H9 (cell line): ENCODE data around the gene ZFAND3. TPM values are rescaled to one million over a fixed set of nuclear protein-coding genes. Genes with fewer than 3 reads are reported as not detected.
A peak's percentile ranks its signal among the peaks of the same experiment; 100 is the strongest.

Experiments used
- DNase-seq: peaks from one replicate; pipeline ENCODE4 v3.0.0-alpha.2; 2017
- H2AFZ ChIP-seq: one replicate; pipeline ENCODE4 v1.6.1; 2013; ENCODE audit warnings: mild to moderate bottlenecking, low read length, control low read depth, moderate library complexity
- H2AK5ac ChIP-seq: 2 replicates; pipeline ENCODE4 v1.6.1; 2013; ENCODE audit warnings: low read length, control low read depth, mixed read lengths; ENCODE audit not compliant: insufficient read length
- H2BK120ac ChIP-seq: one replicate; pipeline ENCODE4 v1.6.1; 2013; ENCODE audit warnings: low read depth, mild to moderate bottlenecking, low read length, control low read depth, inconsistent platforms; ENCODE audit not compliant: poor library complexity, severe bottlenecking
- H2BK12ac ChIP-seq: 2 replicates; pipeline ENCODE4 v1.6.1; 2013; ENCODE audit warnings: low read length, control low read depth, mixed read lengths, low read depth; ENCODE audit not compliant: insufficient read length
- H2BK15ac ChIP-seq: 2 replicates; pipeline ENCODE4 v1.6.1; 2013; ENCODE audit warnings: low read depth, low read length, control low read depth
- H2BK20ac ChIP-seq: one replicate; pipeline ENCODE4 v1.6.1; 2013; ENCODE audit warnings: low read depth, mild to moderate bottlenecking, low read length, control low read depth, inconsistent platforms; ENCODE audit not compliant: poor library complexity, severe bottlenecking
- H2BK5ac ChIP-seq: 2 replicates; pipeline ENCODE4 v1.6.1; 2013; ENCODE audit warnings: low read length, control low read depth, mixed read lengths; ENCODE audit not compliant: insufficient read length
- H3K14ac ChIP-seq: 2 replicates; pipeline ENCODE4 v1.6.1; 2013; ENCODE audit warnings: low read length, control low read depth; ENCODE audit not compliant: insufficient read depth
- H3K18ac ChIP-seq: 2 replicates; pipeline ENCODE4 v1.6.1; 2013; ENCODE audit warnings: low read depth, mild to moderate bottlenecking, mixed read lengths, low read length, control low read depth; ENCODE audit not compliant: insufficient read length
- H3K23ac ChIP-seq: 2 replicates; pipeline ENCODE4 v1.6.1; 2013; ENCODE audit warnings: low read length, control low read depth, mixed read lengths, low read depth; ENCODE audit not compliant: insufficient read length
- H3K23me2 ChIP-seq: 2 replicates; pipeline ENCODE4 v1.6.1; 2013; ENCODE audit warnings: low read depth, mild to moderate bottlenecking, mixed read lengths, low read length, control low read depth; ENCODE audit not compliant: insufficient read length, poor library complexity, severe bottlenecking
- H3K27ac ChIP-seq: 2 replicates; pipeline ENCODE4 v1.5.1; 2013; ENCODE audit warnings: low read length, control low read depth, mixed read lengths, low read depth; ENCODE audit not compliant: insufficient read length
- H3K27me3 ChIP-seq: 2 replicates; pipeline ENCODE4 v1.6.1; 2013; ENCODE audit warnings: low read length, control low read depth, inconsistent platforms; ENCODE audit not compliant: insufficient read depth
- H3K4ac ChIP-seq: 2 replicates; pipeline ENCODE4 v1.6.1; 2013; ENCODE audit warnings: low read depth, mild to moderate bottlenecking, control low read depth, inconsistent platforms, low read length, moderate library complexity
- H3K4me1 ChIP-seq: 2 replicates; pipeline ENCODE4 v1.6.1; 2013; ENCODE audit warnings: low read length, control low read depth, inconsistent platforms; ENCODE audit not compliant: insufficient read depth
- H3K4me2 ChIP-seq: 2 replicates; pipeline ENCODE4 v1.6.1; 2013; ENCODE audit warnings: low read length, control low read depth, mixed read lengths; ENCODE audit not compliant: insufficient read length, insufficient read depth
- H3K56ac ChIP-seq: 2 replicates; pipeline ENCODE4 v1.6.1; 2013; ENCODE audit warnings: low read depth, mild to moderate bottlenecking, mixed read lengths, low read length, control low read depth; ENCODE audit not compliant: insufficient read length
- H3K79me1 ChIP-seq: 2 replicates; pipeline ENCODE4 v1.6.1; 2013; ENCODE audit warnings: low read depth, mild to moderate bottlenecking, moderate library complexity, low read length, control low read depth, inconsistent platforms; ENCODE audit not compliant: insufficient read depth, poor library complexity, severe bottlenecking
- H3K79me2 ChIP-seq: 2 replicates; pipeline ENCODE4 v1.6.1; 2013; ENCODE audit warnings: low read length, control low read depth, inconsistent platforms; ENCODE audit not compliant: insufficient read depth
- H3K9ac ChIP-seq: 2 replicates; pipeline ENCODE4 v1.6.1; 2013; ENCODE audit warnings: low read length, control low read depth, mixed read lengths; ENCODE audit not compliant: insufficient read length; ENCODE audit errors: extremely low read depth
- H3K9me3 ChIP-seq: one replicate; pipeline ENCODE4 v1.6.1; 2013; ENCODE audit warnings: low read depth, low read length, inconsistent platforms; ENCODE audit not compliant: control insufficient read depth
- H3T11ph ChIP-seq: one replicate; pipeline ENCODE4 v1.6.1; 2013; ENCODE audit warnings: mild to moderate bottlenecking, low read length, control low read depth, inconsistent platforms
- H4K20me1 ChIP-seq: one replicate; pipeline ENCODE4 v1.6.1; 2013; ENCODE audit not compliant: control insufficient read depth, insufficient read length, insufficient read depth
- H4K5ac ChIP-seq: 2 replicates; pipeline ENCODE4 v1.6.1; 2013; ENCODE audit warnings: low read depth, mild to moderate bottlenecking, mixed read lengths, low read length, control low read depth; ENCODE audit not compliant: insufficient read length
- H4K8ac ChIP-seq: replicated peaks from 2 replicates; pipeline ENCODE4 v1.6.1; 2013; ENCODE audit warnings: low read length, control low read depth, mixed read lengths, low read depth; ENCODE audit not compliant: insufficient read length
- H4K91ac ChIP-seq: 2 replicates; pipeline ENCODE4 v1.6.1; 2013; ENCODE audit warnings: low read depth, mild to moderate bottlenecking, moderate library complexity, mixed read lengths, low read length, control low read depth; ENCODE audit not compliant: insufficient read length
- H3K27ac Mint-ChIP-seq, 3 experiments: 2 replicates in 2 of 3; 3 replicates in 1 of 3; pipeline ENCODE4 v1.8.0; 2020 to 2021; ENCODE audit warnings: mixed read lengths in 3 of 3, mild to moderate bottlenecking in 1 of 3, moderate library complexity in 1 of 3
- H3K27me3 Mint-ChIP-seq: 2 replicates; pipeline ENCODE4 v1.8.0; 2021; ENCODE audit warnings: low read depth, mild to moderate bottlenecking, moderate library complexity, mixed read lengths
- H3K36me3 Mint-ChIP-seq, 3 experiments: 2 replicates in 2 of 3; 3 replicates in 1 of 3; pipeline ENCODE4 v1.8.0; 2020 to 2021; ENCODE audit warnings: low read depth in 3 of 3, mixed read lengths in 3 of 3; ENCODE audit not compliant: insufficient read depth in 1 of 3
- H3K4me1 Mint-ChIP-seq, 2 experiments: 2 replicates each; pipeline ENCODE4 v1.8.0; 2020; ENCODE audit warnings: mixed read lengths in 2 of 2
- H3K4me3 Mint-ChIP-seq, 2 experiments: 2 replicates in 1 of 2; 3 replicates in 1 of 2; pipeline ENCODE4 v1.8.0; 2020 to 2021; ENCODE audit warnings: mild to moderate bottlenecking in 2 of 2, mixed read lengths in 2 of 2, moderate library complexity in 1 of 2
- H3K9me3 Mint-ChIP-seq, 2 experiments: 2 replicates in 1 of 2; 3 replicates in 1 of 2; pipeline ENCODE4 v1.8.0; 2020; ENCODE audit warnings: mild to moderate bottlenecking in 2 of 2, mixed read lengths in 2 of 2, moderate library complexity in 1 of 2
- CTCF ChIP-seq: fragments of 200-600 bp; sonication (generic); conservative IDR thresholded peaks from 3 replicates; pipeline ENCODE4 v1.8.0; 2021; ENCODE audit warnings: antibody characterized with exemption, mild to moderate bottlenecking
- WGBS: extraction: QIAGEN DNeasy Blood & Tissue Kit; methylation state at CpG from one replicate; pipeline ENCODE4 v1.1.7; 2013; ENCODE audit warnings: missing lambda C conversion rate, low lambda C conversion rate, mixed read lengths; ENCODE audit not compliant: insufficient read length; ENCODE audit errors: extremely low coverage; 5-methylcytosine and 5-hydroxymethylcytosine counted together
- total RNA-seq: library from RNA; stranded (reverse); gene quantifications from 2 replicates; pipeline ENCODE4 v1.2.1, GENCODE V29; 2021

ZFAND3 gene
- total RNA-seq, 1 experiment from 2014 or later = 57.7 TPM

DNA sequence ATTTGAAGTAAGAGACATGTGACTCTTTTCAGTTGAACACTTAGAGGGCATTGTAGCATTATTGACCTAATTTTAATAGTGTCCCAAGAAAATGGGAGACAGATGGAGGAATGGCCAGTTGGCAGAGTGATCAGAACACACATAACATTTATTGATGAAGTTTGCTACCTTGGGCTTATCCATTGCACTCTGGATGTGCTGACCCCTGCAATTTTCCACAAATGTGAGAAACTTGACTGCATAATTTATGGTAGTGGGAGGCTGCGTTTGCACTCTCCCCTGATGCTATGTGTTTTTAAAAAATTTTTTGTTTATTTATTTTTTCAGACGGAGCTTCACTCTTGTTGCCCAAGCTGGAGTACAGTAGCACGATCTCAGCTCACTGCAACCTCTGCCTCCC, 95.9 kb downstream of the ZFAND3 start:
- Histone ChIP-seq H3K14ac (no peak overlapping the region), H3K18ac (no peak overlapping the region), H4K91ac (no peak overlapping the region), H2BK12ac (no peak overlapping the region), H3K4ac (no peak overlapping the region), H3K9ac (no peak overlapping the region), H2BK20ac (no peak overlapping the region), H3K23ac (no peak overlapping the region), H3K27ac (no peak overlapping the region), H3K4me1 (no peaks in the 10 kb centered on the region), H4K8ac (no peak overlapping the region), H4K20me1 (no peaks in the 10 kb centered on the region), H2BK120ac (no peak overlapping the region), H3K27me3 (no peaks in the 10 kb centered on the region), H3K79me2 (peaks cover 1% of the 10 kb centered on the region; the same call in 1 of the 2 replicates), H3K56ac (no peak overlapping the region), H3K79me1 (peaks cover 10% of the 10 kb centered on the region), H4K5ac (no peak overlapping the region), H3K23me2 (no peaks in the 10 kb centered on the region), H2AK5ac (no peak overlapping the region), H2BK5ac (no peak overlapping the region), H3T11ph (no peak overlapping the region), H2BK15ac (no peak overlapping the region), H3K4me2 (no peak overlapping the region), H3K9me3 (no peaks in the 10 kb centered on the region), H2AFZ (no peak overlapping the region)
- no CpG with 5 or more reads among the region's 3 CpGs for WGBS
- DNase-seq = no peak
- H3K27me3 Mint-ChIP-seq = no peaks in the 10 kb centered on the region
- peak overlapping the region in 1 of 3 experiments; percentile 15; a peak in 1 of 7 replicates for H3K27ac Mint-ChIP-seq
- H3K36me3 Mint-ChIP-seq = peaks cover 0 to 5% (median 3%) of the 10 kb centered on the region in 3 experiments; a peak in 3 of 7 replicates
- peaks cover 17 to 23% of the 10 kb centered on the region in 2 experiments for H3K4me1 Mint-ChIP-seq
- H3K4me3 Mint-ChIP-seq = no peak overlapping the region
- no peak for TF ChIP-seq CTCF
- no peaks in the 10 kb centered on the region for H3K9me3 Mint-ChIP-seq
